Measurements from ENCODE around the gene HOXB5.
A peak's percentile ranks its signal among the peaks of the same experiment; 100 is the strongest.

Gene HOXB5

GRCh38 chr17:48565022-48565554 is 28.5 kb downstream of the HOXB5 start:
- no peak for DNase-seq (ENCODE audit: low read depth in 2 of 2)
- H3K4me3 ChIP-seq (replicated peaks in 1 of 2; ENCODE audit: low read depth in 2 of 2, low read length in 2 of 2), result peak overlapping the region in 1 of 2 donors; percentile 56
- TF ChIP-seq, protein P1, sequence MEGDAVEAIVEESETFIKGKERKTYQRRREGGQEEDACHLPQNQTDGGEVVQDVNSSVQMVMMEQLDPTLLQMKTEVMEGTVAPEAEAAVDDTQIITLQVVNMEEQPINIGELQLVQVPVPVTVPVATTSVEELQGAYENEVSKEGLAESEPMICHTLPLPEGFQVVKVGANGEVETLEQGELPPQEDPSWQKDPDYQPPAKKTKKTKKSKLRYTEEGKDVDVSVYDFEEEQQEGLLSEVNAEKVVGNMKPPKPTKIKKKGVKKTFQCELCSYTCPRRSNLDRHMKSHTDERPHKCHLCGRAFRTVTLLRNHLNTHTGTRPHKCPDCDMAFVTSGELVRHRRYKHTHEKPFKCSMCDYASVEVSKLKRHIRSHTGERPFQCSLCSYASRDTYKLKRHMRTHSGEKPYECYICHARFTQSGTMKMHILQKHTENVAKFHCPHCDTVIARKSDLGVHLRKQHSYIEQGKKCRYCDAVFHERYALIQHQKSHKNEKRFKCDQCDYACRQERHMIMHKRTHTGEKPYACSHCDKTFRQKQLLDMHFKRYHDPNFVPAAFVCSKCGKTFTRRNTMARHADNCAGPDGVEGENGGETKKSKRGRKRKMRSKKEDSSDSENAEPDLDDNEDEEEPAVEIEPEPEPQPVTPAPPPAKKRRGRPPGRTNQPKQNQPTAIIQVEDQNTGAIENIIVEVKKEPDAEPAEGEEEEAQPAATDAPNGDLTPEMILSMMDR (IDR thresholded peaks at IDR 0.05; ENCODE audit: low read depth, low read length), result no peak

- H3K4me3 ChIP-seq (replicated peaks in 1 of 2; ENCODE audit: low read depth in 2 of 2, low read length in 2 of 2), result peak overlapping the region; percentile 33 to 56
- no peak for DNase-seq (ENCODE audit: low read depth in 2 of 2)
- TF ChIP-seq, protein P1 (IDR thresholded peaks at IDR 0.05; ENCODE audit: low read depth, low read length), result no peak
Measured at GRCh38 chr17:48564188-48565021, 29.2 kb downstream of the HOXB5 start.

GRCh38 chr17:48563867-48564187 is 29.8 kb downstream of the HOXB5 start:
- peak overlapping the region; percentile 11 to 56 for H3K4me3 ChIP-seq (replicated peaks in 1 of 2; ENCODE audit: low read depth in 2 of 2, low read length in 2 of 2)
- no peak for DNase-seq (ENCODE audit: low read depth in 2 of 2)

DNA sequence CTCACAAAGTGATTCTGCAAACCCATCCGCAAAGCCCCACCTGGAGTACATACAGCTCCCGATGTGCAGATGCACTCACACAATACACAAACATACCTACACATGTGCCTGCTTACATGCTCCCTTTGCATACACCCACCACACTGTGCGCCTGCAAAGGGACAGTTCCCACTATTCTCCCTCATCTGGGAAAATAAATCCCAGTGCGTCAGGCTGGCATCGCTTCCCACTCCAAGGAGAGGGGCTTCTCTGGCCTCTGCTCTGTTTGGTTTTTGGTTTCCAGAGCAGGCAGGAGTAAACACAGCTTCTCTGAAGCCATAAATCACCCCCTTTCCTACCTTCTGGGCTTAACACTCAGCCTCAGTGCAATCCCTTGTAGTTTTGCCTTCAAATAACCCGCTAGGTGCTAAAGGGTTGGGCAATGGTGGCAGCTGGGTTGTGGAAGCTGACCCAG is 30.2 kb downstream of the HOXB5 start:
- DNase-seq (ENCODE audit: low read depth in 2 of 2), result no peak
- TF ChIP-seq, protein P1 (IDR thresholded peaks at IDR 0.05; ENCODE audit: low read depth, low read length), result no peak
- peak overlapping the region; percentile 11 to 56 for H3K4me3 ChIP-seq (replicated peaks in 1 of 2; ENCODE audit: low read depth in 2 of 2, low read length in 2 of 2)

More at GRCh38 chr17:48563867-48564187, 29.8 kb downstream of the HOXB5 start:
- TF ChIP-seq, protein P1 (IDR thresholded peaks at IDR 0.05; ENCODE audit: low read depth, low read length), result no peak

- H3K4me3 ChIP-seq (replicated peaks in 1 of 2; ENCODE audit: low read depth in 2 of 2, low read length in 2 of 2), result no peak overlapping the region
- TF ChIP-seq, protein P1 (IDR thresholded peaks at IDR 0.05; ENCODE audit: low read depth, low read length), result no peak
- DNase-seq (ENCODE audit: low read depth in 2 of 2), result no peak
Measured at GRCh38 chr17:48562934-48563333, 30.6 kb downstream of the HOXB5 start.

DNA sequence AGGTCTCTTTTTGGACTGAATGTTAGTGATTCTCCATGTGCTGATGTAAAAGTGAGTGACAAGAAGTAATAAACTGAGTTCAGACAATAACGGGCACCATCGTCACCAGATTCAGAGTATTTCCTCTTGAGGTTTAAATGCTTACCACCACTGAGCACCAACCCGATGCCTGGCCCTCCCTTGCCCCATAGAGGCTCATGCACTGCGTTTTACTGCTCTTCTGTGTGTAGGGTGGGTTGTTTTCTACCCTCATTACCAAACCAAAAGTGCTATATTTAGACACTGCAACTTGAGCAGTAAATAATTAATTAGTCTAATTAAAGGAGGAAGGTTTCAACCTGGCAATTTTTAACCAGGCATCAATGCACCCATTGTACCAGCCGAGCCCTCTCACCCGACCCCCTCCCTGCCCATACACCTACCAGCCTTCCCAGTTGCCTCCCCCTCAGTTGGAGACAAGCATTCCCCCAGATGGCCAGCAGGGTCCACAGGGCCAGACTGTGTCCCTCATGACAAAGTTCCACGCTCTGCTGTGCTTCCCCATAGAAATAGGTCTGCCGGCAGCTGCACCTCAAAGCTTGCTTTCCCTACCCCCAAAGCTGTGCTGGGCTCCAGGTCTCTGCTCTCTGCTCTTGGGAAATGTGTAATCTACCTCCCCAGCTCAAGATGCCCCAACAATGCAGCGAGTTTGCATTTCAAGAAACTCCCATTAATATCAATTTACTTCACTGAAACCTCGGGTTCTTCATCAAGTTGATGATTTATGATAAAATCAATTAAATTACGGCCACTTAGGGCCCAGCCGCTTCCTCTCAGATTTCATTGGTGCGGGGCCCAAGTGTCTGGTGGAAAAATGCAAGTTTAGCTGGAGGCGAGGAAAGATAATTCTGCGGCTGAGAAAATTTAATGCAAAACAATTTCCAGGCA is 31.4 kb downstream of the HOXB5 start:
- no peak overlapping the region for H3K4me3 ChIP-seq (replicated peaks in 1 of 2; ENCODE audit: low read depth in 2 of 2, low read length in 2 of 2)
- DNase-seq (ENCODE audit: low read depth in 2 of 2), result no peak
- TF ChIP-seq, protein P1 (IDR thresholded peaks at IDR 0.05; ENCODE audit: low read depth, low read length), result peak; percentile 42

Measured in cardiac fibroblast (primary cell).